ENCODE results near the gene ZNF503.

The ZNF503 gene

DNA sequence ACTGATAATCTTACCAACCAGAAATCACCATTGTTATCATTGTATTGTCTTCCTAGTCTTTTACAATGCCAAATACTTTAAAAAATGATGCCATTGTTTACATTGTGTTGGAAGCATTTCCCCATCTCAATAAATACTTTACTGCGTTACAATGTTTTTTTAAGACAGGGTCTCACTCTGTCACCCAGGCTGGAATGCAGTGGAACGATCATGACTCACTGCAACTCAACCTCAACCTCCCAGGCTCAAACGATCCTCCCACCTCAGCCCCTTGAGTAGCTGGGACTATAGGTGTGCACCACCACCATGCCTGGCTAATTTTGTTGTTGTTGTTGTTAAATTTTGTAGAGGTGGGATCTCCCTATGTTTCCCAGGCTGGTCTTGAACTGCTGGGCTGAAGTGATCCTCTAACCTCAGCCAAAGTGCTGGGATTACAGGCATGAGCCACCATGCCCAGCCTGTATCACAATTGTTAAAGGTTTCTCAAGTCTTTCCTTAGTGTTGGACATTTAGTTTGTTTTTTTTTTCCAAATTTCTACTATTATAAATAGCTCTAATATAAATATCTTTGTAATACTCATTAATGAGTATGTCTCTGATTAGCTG lies 43.3 kb upstream of the ZNF503 start:
- no peak overlapping the region for H3K27ac ChIP-seq
- TF ChIP-seq, protein P1, sequence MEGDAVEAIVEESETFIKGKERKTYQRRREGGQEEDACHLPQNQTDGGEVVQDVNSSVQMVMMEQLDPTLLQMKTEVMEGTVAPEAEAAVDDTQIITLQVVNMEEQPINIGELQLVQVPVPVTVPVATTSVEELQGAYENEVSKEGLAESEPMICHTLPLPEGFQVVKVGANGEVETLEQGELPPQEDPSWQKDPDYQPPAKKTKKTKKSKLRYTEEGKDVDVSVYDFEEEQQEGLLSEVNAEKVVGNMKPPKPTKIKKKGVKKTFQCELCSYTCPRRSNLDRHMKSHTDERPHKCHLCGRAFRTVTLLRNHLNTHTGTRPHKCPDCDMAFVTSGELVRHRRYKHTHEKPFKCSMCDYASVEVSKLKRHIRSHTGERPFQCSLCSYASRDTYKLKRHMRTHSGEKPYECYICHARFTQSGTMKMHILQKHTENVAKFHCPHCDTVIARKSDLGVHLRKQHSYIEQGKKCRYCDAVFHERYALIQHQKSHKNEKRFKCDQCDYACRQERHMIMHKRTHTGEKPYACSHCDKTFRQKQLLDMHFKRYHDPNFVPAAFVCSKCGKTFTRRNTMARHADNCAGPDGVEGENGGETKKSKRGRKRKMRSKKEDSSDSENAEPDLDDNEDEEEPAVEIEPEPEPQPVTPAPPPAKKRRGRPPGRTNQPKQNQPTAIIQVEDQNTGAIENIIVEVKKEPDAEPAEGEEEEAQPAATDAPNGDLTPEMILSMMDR (conservative IDR thresholded peaks at IDR 0.05), result no peak
- no peak for TF ChIP-seq ZFX (IDR thresholded peaks at IDR 0.05)

DNA sequence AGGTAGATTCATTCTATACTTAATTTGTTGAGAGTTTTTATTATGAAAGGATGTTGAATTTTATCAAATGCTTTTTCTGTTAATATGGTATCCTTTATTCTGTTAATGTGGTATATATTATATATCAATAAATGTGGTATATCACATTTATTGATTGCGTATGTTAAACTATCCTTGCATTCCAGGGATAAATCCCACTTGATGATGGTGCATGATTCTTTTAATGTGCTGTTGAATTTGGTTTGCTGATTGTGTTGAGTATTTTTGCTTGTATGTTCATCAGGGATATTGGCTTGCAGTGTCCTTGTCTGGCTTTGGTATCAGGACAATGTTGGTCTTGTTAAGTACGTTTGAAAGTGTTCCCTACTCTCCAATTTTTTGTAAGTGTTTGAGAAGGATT lies 41.8 kb upstream of the ZNF503 start:
- H3K27ac ChIP-seq, result no peak overlapping the region
- no peak for TF ChIP-seq ZFX (IDR thresholded peaks at IDR 0.05)
- TF ChIP-seq, protein P1 (conservative IDR thresholded peaks at IDR 0.05), result no peak

DNA sequence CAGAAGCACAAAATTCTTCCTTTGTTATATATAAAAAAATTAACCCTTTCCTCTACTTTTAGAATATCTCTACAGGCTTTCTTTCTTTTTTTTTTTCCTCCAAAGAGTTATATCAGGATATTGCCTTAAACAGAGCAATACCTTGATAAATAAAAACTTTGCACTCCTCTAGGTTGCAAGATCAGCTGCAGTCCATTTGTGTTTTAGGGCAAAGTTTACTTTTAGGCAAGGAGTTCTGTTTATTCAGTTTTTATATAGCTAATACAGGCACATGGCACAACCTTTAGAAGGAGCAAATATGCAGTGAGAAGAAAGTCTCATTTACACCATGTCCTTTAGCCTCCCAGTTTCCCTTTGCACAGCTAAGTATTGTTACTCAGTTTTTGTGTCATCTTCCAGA lies 40.1 kb upstream of the ZNF503 start:
- TF ChIP-seq ZFX (IDR thresholded peaks at IDR 0.05), result no peak
- TF ChIP-seq, protein P1 (conservative IDR thresholded peaks at IDR 0.05), result no peak
- no peak overlapping the region for H3K27ac ChIP-seq

DNA sequence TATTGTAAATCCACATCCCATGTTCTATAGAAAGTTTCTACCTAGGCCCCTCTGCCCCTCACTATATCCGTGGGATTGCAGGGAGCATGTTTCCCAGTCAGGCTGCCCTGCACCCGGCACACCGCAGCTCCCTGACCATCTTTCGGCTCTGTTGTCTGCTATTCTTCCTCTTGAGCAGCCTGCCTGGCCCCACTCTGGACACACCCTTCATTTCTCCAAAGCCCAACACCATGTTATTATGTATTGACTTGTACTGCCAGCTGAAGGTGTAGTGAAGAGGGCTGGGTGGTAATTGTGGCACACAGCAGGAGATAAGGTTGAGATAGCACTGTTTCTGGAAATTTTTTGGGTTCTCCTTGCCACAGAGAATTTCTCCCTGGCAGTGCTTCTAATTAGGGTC lies 39.6 kb upstream of the ZNF503 start:
- H3K27ac ChIP-seq, result no peak overlapping the region
- TF ChIP-seq, protein P1 (conservative IDR thresholded peaks at IDR 0.05), result no peak
- TF ChIP-seq ZFX (IDR thresholded peaks at IDR 0.05), result no peak

DNA sequence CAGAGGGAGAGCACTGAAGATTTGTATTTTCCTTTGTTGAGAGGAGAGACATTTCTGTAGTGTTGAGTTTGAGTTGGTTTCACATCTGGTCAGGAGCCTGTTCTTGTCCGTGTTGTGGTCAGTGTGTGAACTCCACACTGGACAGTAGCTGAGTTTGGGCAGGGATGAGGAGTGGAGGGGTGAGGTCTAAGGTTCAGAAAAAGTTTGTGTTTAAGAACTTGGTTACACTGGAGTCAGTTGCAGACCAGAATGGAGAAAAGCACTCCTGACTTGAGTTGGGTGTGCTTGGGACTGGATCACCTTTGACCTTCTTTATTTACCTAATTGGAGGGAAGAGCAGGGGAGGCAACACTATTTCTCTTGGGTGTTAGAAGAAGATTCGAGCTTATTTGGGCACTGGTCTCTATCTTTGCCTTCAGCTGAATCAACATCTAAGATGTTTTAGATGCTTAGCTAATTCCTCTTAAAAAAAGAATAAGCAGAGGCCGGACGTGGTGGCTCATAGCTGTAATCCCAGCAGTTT lies 38.8 kb upstream of the ZNF503 start:
- H3K27ac ChIP-seq, result no peak overlapping the region
- TF ChIP-seq, protein P1 (conservative IDR thresholded peaks at IDR 0.05), result no peak
- no peak for TF ChIP-seq ZFX (IDR thresholded peaks at IDR 0.05)

DNA sequence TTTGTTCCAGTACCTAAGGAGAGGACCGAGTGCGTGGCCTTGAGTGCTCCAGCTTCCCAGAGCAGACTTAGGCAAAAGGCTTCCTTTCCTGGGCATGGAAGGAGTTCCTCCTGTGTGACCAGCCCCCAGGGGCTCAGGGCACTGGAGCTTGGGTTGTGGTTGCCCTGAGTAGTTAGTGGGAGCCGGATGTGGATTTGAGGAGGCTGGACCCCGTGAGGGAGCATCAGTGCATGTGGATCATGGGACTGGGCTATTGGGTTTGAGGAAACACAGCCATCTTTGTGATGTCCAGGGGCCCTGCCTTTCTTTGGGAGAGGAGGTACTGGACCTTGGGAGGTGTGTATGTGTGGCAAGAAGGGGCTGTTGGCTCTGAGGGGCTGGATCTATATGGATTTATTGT lies 38.2 kb upstream of the ZNF503 start:
- TF ChIP-seq, protein P1 (conservative IDR thresholded peaks at IDR 0.05), result no peak
- TF ChIP-seq ZFX (IDR thresholded peaks at IDR 0.05), result no peak
- no peak overlapping the region for H3K27ac ChIP-seq

DNA sequence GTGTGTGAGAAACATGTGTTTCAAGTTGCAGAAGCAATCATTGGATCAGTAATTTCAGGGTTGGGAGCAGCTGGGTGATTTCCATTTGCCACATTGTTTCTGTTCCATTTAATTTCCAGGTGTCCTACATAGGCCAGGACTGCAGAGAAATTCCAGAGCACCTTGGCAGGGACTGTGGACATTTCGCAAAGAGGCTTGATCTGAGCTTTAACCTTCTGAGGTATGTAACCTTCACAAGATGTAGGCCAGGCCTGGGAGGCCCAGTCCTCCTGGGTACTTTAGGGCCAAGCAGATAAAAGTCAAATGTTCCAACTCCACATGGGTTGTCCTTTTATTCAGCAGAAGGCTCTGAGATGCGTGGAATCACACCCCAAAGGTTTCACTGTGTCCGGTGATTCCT lies 36.7 kb upstream of the ZNF503 start:
- H3K27ac ChIP-seq, result no peak overlapping the region
- TF ChIP-seq, protein P1 (conservative IDR thresholded peaks at IDR 0.05), result no peak
- no peak for TF ChIP-seq ZFX (IDR thresholded peaks at IDR 0.05)

Data from C4-2B (cell line).